Cardiac muscle cell (in vitro differentiated cells and primary cell): ENCODE results near the gene PTH1R. TPM values are rescaled to one million over a fixed set of nuclear protein-coding genes. Genes with fewer than 3 reads are reported as not detected.

ENCODE experiments used
- DNase-seq, 2 donors: peaks; one replicate each; pipeline versions ENCODE4 v3.0.0 to v3.0.0-alpha.2; 2010 to 2017; ENCODE audit warnings: low read depth in 1 of 2, low spot score in 1 of 2
- H3K27ac ChIP-seq: fragments of 200-600 bp; sonication (generic); 2 replicates; pipeline ENCODE4 v1.5.1; 2016
- H3K27me3 ChIP-seq: fragments of 200-600 bp; sonication (generic); 2 replicates; pipeline ENCODE4 v1.6.0; 2016; ENCODE audit warnings: control low read depth
- H3K36me3 ChIP-seq: fragments of 200-600 bp; sonication (generic); 2 replicates; pipeline ENCODE4 v1.5.1; 2016; ENCODE audit warnings: control low read depth
- H3K4me1 ChIP-seq: fragments of 200-600 bp; sonication (generic); 2 replicates; pipeline ENCODE4 v1.8.1; 2017; ENCODE audit warnings: low read depth, mild to moderate bottlenecking, mixed run types
- H3K4me3 ChIP-seq: fragments of 200-600 bp; sonication (generic); 2 replicates; pipeline ENCODE4 v1.5.1; 2016; ENCODE audit warnings: mild to moderate bottlenecking
- H3K9me3 ChIP-seq: fragments of 200-600 bp; sonication (generic); 2 replicates; pipeline ENCODE4 v1.5.1; 2017; ENCODE audit warnings: low read depth, mild to moderate bottlenecking, control low read depth
- CTCF ChIP-seq: IDR thresholded peaks from 2 replicates; pipeline ENCODE4 v1.5.1; 2012; ENCODE audit warnings: low read depth, mild to moderate bottlenecking, low read length
- polyA plus RNA-seq: library from polyadenylated mRNA; unstranded; fragments of >200 nt; fragmentation: Nextera tagmentation; extraction: Ambion mirVana; gene quantifications from 2 replicates; pipeline ENCODE4 v1.2.1, GENCODE V29; 2016
- total RNA-seq: library from RNA; depleted of rRNA; stranded (reverse); fragments of >200 nt; gene quantifications from 2 replicates; pipeline ENCODE4 v1.2.3, GENCODE V29; 2016

The PTH1R gene
- total and polyA plus RNA-seq, 2 experiments from 2014 or later = 112 to 121 TPM

GRCh38 chr3:46843508-46843907, 34.0 kb upstream of the PTH1R start:
- Histone ChIP-seq H3K36me3 (peaks cover 22% of the 10 kb centered on the region), H3K9me3 (no peaks in the 10 kb centered on the region), H3K4me3 (no peak overlapping the region), H3K27me3 (no peaks in the 10 kb centered on the region), H3K4me1 (peaks cover 6% of the 10 kb centered on the region), H3K27ac (peak overlapping the region; percentile 30)
- TF ChIP-seq CTCF = no peak
- no peak for DNase-seq

- Histone ChIP-seq H3K36me3 (peaks cover 22% of the 10 kb centered on the region), H3K4me3 (no peak overlapping the region), H3K27me3 (no peaks in the 10 kb centered on the region), H3K9me3 (no peaks in the 10 kb centered on the region), H3K27ac (peak overlapping the region; percentile 78), H3K4me1 (peaks cover 8% of the 10 kb centered on the region)
- DNase-seq = no peak
- no peak for TF ChIP-seq CTCF
These were observed 33.1 kb upstream of the PTH1R start for GRCh38 chr3:46844397-46844796.

DNA sequence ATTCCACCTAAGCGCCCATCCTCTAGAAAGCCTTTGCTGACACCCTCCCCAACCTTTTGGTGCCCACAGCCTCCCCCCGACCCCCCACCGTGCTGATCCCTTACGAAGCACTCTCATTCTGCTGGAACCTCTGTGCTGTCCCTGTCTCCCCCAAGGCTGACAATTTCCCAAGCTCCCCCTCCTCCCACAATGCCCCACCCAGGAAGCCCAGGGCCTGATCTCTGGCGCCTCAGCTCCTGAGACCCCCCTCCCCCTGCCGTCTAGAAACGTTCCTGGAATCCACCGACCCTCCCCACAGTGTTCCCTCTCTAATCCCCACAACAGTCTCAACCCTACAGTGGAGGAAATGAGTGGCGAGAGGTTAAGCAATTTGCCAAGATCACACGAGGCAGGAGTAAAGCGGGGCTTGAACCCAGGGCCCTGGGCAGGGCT, 32.6 kb upstream of the PTH1R start:
- no peaks in the 10 kb centered on the region for H3K27me3 ChIP-seq
- H3K4me1 ChIP-seq = peaks cover 11% of the 10 kb centered on the region
- H3K36me3 ChIP-seq = peaks cover 22% of the 10 kb centered on the region
- TF ChIP-seq CTCF = no peak
- H3K4me3 ChIP-seq = no peak overlapping the region
- H3K27ac ChIP-seq = peak overlapping the region; percentile 78
- DNase-seq = no peak
- no peaks in the 10 kb centered on the region for H3K9me3 ChIP-seq

DNA sequence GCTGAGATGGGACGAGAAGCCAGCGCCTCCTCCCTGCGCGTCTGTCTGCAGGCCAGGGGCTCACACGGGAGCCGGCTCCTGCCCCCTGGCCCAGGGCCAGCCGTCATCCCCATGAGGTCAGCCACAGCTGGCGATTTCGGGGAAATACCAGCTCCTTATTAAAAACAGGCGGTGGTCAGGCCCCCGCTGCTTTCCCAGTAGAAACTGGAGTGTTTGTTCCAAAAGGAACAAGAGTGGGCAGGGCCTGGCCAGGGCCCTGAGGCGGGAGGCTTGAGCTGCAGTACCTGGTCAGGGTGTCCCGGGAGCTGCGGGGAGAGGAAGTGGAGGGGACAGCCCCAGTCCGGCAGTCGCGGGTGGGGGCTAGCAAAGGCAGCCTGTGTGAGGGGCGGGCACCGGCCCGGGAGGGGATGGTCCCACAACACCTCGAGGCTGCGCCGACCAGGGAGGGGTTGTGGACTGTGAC, 32.1 kb upstream of the PTH1R start:
- no peak for TF ChIP-seq CTCF
- no peaks in the 10 kb centered on the region for H3K9me3 ChIP-seq
- peaks cover 21% of the 10 kb centered on the region for H3K36me3 ChIP-seq
- H3K4me1 ChIP-seq = peaks cover 11% of the 10 kb centered on the region
- no peaks in the 10 kb centered on the region for H3K27me3 ChIP-seq
- H3K27ac ChIP-seq = peak overlapping the region; percentile 78
- DNase-seq = peak in 1 of 2 donors; percentile 90
- no peak overlapping the region for H3K4me3 ChIP-seq

- Histone ChIP-seq H3K27ac (peak overlapping the region; percentile 78), H3K27me3 (no peaks in the 10 kb centered on the region), H3K4me3 (no peak overlapping the region), H3K36me3 (peaks cover 17% of the 10 kb centered on the region), H3K9me3 (no peaks in the 10 kb centered on the region), H3K4me1 (peaks cover 11% of the 10 kb centered on the region)
- DNase-seq = peak; percentile 66 to 83
- peak; percentile 50 for TF ChIP-seq CTCF
These were observed 31.5 kb upstream of the PTH1R start for GRCh38 chr3:46845860-46846623.
